Globus pallidus (tissue), 1 donor: Measurements from ENCODE around the gene SLC66A2.

ENCODE experiments used
- DNase-seq: peaks from one replicate; pipeline ENCODE4 v3.0.0-alpha.2; 2015; ENCODE audit warnings: low spot score

Gene SLC66A2

GRCh38 chr18:79937103-79937860, 14.2 kb downstream of the SLC66A2 start:
- no peak for DNase-seq

GRCh38 chr18:79936641-79937040, 14.8 kb downstream of the SLC66A2 start:
- DNase-seq, result no peak

GRCh38 chr18:79935925-79936324, 15.5 kb downstream of the SLC66A2 start:
- DNase-seq, result no peak

- no peak for DNase-seq
Measured at GRCh38 chr18:79935499-79935898, 16.0 kb downstream of the SLC66A2 start.

GRCh38 chr18:79935098-79935480, 16.4 kb downstream of the SLC66A2 start:
- DNase-seq, result no peak

GRCh38 chr18:79934311-79935097, 16.9 kb downstream of the SLC66A2 start:
- DNase-seq, result no peak

GRCh38 chr18:79933765-79934164, 17.7 kb downstream of the SLC66A2 start:
- DNase-seq, result no peak

- no peak for DNase-seq
Measured at GRCh38 chr18:79932907-79933306, 18.5 kb downstream of the SLC66A2 start.

- no peak for DNase-seq
Measured at GRCh38 chr18:79931475-79931874, 20.0 kb downstream of the SLC66A2 start.

GRCh38 chr18:79930020-79930642, 21.3 kb downstream of the SLC66A2 start:
- DNase-seq, result no peak

GRCh38 chr18:79928563-79928960, 22.9 kb downstream of the SLC66A2 start:
- no peak for DNase-seq

GRCh38 chr18:79927607-79928562, 23.6 kb downstream of the SLC66A2 start:
- DNase-seq, result no peak

GRCh38 chr18:79926715-79927606, 24.5 kb downstream of the SLC66A2 start:
- DNase-seq, result no peak

- DNase-seq, result no peak
Measured at GRCh38 chr18:79926306-79926705, 25.1 kb downstream of the SLC66A2 start.

GRCh38 chr18:79924814-79925731, 26.4 kb downstream of the SLC66A2 start:
- peak; percentile 32 for DNase-seq

- no peak for DNase-seq
Measured at GRCh38 chr18:79923896-79924585, 27.4 kb downstream of the SLC66A2 start.

GRCh38 chr18:79922971-79923411, 28.5 kb downstream of the SLC66A2 start:
- no peak for DNase-seq

- no peak for DNase-seq
Measured at GRCh38 chr18:79921984-79922965, 29.2 kb downstream of the SLC66A2 start.
